Raji (cell line): Measurements from ENCODE around the gene CITED1.

Experiments
- POLR2A ChIP-seq: IDR thresholded peaks from 2 replicates; pipeline ENCODE4 v1.6.1; 2011; ENCODE audit warnings: low read depth, low read length, control low read depth; ENCODE audit not compliant: insufficient read depth

CITED1 gene

GRCh38 chrX:72305286-72306084 lies at the start of gene CITED1:
TSS of gene CITED1 (minus strand) at chrX:72305914. CDS start at chrX:72302869, 3,045 bp downstream.
- TF ChIP-seq POLR2A = no peak

GRCh38 chrX:72352786-72353185 lies 47.1 kb upstream of the CITED1 start:
- no peak for TF ChIP-seq POLR2A

- no peak for TF ChIP-seq POLR2A
Measured at GRCh38 chrX:72351606-72352334, 46.1 kb upstream of the CITED1 start.

- TF ChIP-seq POLR2A = no peak
Measured at GRCh38 chrX:72349190-72349589, 43.5 kb upstream of the CITED1 start.

GRCh38 chrX:72348247-72348979 lies 42.7 kb upstream of the CITED1 start:
- TF ChIP-seq POLR2A = no peak

GRCh38 chrX:72347366-72347765 lies 41.7 kb upstream of the CITED1 start:
- TF ChIP-seq POLR2A = no peak

GRCh38 chrX:72346302-72346949 lies 40.7 kb upstream of the CITED1 start:
- no peak for TF ChIP-seq POLR2A

GRCh38 chrX:72340626-72341025 lies 34.9 kb upstream of the CITED1 start:
- no peak for TF ChIP-seq POLR2A

- no peak for TF ChIP-seq POLR2A
Measured at GRCh38 chrX:72340041-72340440, 34.3 kb upstream of the CITED1 start.

GRCh38 chrX:72330131-72330530 lies 24.4 kb upstream of the CITED1 start:
- TF ChIP-seq POLR2A = no peak

- TF ChIP-seq POLR2A = no peak
Measured at GRCh38 chrX:72326605-72327300, 21.0 kb upstream of the CITED1 start.

- no peak for TF ChIP-seq POLR2A
Measured at GRCh38 chrX:72317139-72317538, 11.4 kb upstream of the CITED1 start.

GRCh38 chrX:72316408-72317110 lies 10.8 kb upstream of the CITED1 start:
- no peak for TF ChIP-seq POLR2A

GRCh38 chrX:72314881-72315280 lies 9.2 kb upstream of the CITED1 start:
- TF ChIP-seq POLR2A = no peak
